BLaER1 treated with 17β-estradiol and CSF1 and Interleukin-3, amounts not matched to agents 10 nM and 100 nM (cell line): ENCODE measurements around the gene APOBEC3H.
A peak's percentile ranks its signal among the peaks of the same experiment; 100 is the strongest.

Experiments used
- H3K27ac ChIP-seq, 11 experiments: shearing (Covaris generic); formaldehyde crosslinking; 2 replicates each; pipeline ENCODE4 v1.8.1; 2022
- H3K27me3 ChIP-seq, 11 experiments: shearing (Covaris generic); formaldehyde crosslinking; 2 replicates each; pipeline ENCODE4 v1.8.1; 2022
- H3K36me3 ChIP-seq, 11 experiments: shearing (Covaris generic); formaldehyde crosslinking; 2 replicates each; pipeline ENCODE4 v1.8.1; 2022
- H3K4me1 ChIP-seq, 10 experiments: shearing (Covaris generic); formaldehyde crosslinking; 2 replicates each; pipeline ENCODE4 v1.8.1; 2022
- H3K4me2 ChIP-seq, 11 experiments: shearing (Covaris generic); formaldehyde crosslinking; 2 replicates each; pipeline ENCODE4 v1.8.1; 2022
- H3K4me3 ChIP-seq, 10 experiments: shearing (Covaris generic); formaldehyde crosslinking; 2 replicates each; pipeline ENCODE4 v1.8.1; 2022
- H3K9ac ChIP-seq, 11 experiments: shearing (Covaris generic); formaldehyde crosslinking; 2 replicates each; pipeline ENCODE4 v1.8.1; 2022
- H3K9me3 ChIP-seq, 11 experiments: shearing (Covaris generic); formaldehyde crosslinking; replicated peaks in 1 of 11; 2 replicates each; pipeline ENCODE4 v1.8.1; 2022
- H4K20me1 ChIP-seq, 11 experiments: shearing (Covaris generic); formaldehyde crosslinking; 2 replicates each; pipeline ENCODE4 v1.8.1; 2022
- Cebpa-rat ChIP-seq, 11 experiments: shearing (Covaris generic); IDR thresholded peaks; 2 replicates each; pipeline ENCODE4 v1.8.1; 2022

APOBEC3H gene

DNA sequence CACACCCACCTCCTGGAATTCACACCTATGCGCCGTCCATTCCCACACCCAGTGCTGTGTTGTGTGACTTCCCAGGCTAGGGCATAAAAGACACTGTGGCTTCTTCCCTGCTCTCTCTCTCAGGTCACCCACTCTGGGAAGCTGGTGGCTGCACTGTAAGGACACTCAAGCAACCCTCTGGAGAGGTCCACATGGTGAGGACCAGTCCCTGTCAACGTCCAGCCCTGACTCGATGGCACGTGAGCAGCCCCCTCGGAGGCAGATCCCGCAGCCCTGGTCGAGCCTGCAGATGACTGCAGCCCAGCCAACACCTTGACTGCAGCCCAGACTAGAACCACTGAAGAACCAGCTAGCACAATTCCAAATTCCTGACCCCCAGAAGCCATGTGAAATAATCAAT, 39.3 kb downstream of the APOBEC3H start:
- H3K4me2 ChIP-seq = no peak overlapping the region
- H4K20me1 ChIP-seq = peaks cover 0 to 8% (median 0%) of the 10 kb centered on the region in 11 experiments; a peak in 2 of 22 replicates
- no peak overlapping the region for H3K9ac ChIP-seq
- H3K27me3 ChIP-seq = no peaks in the 10 kb centered on the region
- H3K36me3 ChIP-seq = no peaks in the 10 kb centered on the region
- TF ChIP-seq Cebpa-rat (IDR thresholded peaks at IDR 0.05) = no peak
- H3K4me1 ChIP-seq = peaks cover 12 to 30% (median 22%) of the 10 kb centered on the region in 10 experiments
- H3K4me3 ChIP-seq = no peak overlapping the region
- no peaks in the 10 kb centered on the region for H3K9me3 ChIP-seq
- no peak overlapping the region for H3K27ac ChIP-seq

DNA sequence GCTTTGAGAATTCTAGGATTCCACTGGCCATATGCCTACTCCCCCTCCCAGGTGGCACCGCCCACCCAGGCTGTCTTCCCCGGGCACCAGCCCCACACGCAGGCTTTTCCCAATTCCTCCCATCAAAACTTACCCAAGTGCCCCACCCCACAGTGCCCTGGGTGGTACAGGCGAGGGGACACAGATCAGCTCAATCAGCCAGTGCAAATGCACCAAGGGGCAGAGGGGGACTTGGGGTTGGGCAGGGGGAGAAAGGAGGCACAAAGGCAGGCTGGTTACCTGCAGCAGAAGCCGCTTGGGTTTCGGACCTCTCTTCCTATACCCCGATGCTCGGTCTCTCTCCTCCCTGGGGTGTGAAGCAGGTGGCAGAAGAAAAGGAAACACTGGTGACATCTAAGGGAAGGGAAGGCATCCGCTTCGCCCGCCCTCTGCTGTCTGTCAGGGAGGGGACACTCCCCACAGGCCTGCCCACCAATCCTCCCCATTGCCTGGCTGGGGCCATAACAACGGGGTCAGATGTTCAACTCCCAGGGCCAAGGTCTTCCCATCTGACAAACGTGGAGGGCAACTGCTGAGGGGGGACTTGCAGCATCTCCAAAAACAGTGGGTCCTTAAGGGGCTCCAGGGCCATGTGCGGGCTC, 41.4 kb downstream of the APOBEC3H start:
- no peaks in the 10 kb centered on the region for H3K36me3 ChIP-seq
- H3K4me2 ChIP-seq = peak overlapping the region in 9 of 11 experiments; percentile 13 to 68 (median 49); a peak in 17 of 22 replicates
- TF ChIP-seq Cebpa-rat (IDR thresholded peaks at IDR 0.05) = no peak
- peaks cover 0 to 8% (median 0%) of the 10 kb centered on the region in 11 experiments; a peak in 2 of 22 replicates for H4K20me1 ChIP-seq
- no peak overlapping the region for H3K4me3 ChIP-seq
- peaks cover 0 to 25% (median 12%) of the 10 kb centered on the region in 10 experiments; a peak in 14 of 20 replicates for H3K4me1 ChIP-seq
- H3K9ac ChIP-seq = peak overlapping the region in 3 of 11 experiments; percentile 11 to 15 (median 14); a peak in 4 of 22 replicates
- H3K9me3 ChIP-seq = no peaks in the 10 kb centered on the region
- H3K27me3 ChIP-seq = no peaks in the 10 kb centered on the region
- H3K27ac ChIP-seq = no peak overlapping the region

DNA sequence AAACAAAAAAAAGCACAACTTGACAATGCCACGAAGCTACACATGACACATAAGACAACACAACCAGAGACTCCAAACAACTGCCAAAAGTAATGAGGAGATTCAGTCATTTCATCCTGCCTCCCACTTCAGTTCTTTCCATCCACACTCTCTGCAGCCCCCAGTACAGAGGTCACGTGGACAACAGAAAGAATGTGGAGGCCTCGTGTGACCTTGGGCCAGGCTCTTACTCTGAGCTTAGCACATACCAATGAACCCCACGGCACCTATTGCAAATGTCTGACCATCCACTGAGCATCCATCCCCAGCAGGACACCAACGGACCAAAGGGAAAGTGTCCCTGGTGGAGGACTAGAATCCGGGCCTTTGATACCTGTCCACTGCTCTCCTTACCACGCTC, 42.9 kb downstream of the APOBEC3H start:
- no peak overlapping the region for H3K4me3 ChIP-seq
- H3K4me2 ChIP-seq = no peak overlapping the region
- no peak for TF ChIP-seq Cebpa-rat (IDR thresholded peaks at IDR 0.05)
- peaks cover 0 to 9% (median 3%) of the 10 kb centered on the region in 11 experiments; a peak in 5 of 22 replicates for H3K27me3 ChIP-seq
- H3K27ac ChIP-seq = no peak overlapping the region
- H3K9me3 ChIP-seq = no peaks in the 10 kb centered on the region
- H3K4me1 ChIP-seq = peaks cover 12 to 39% (median 26%) of the 10 kb centered on the region in 10 experiments; a peak in 19 of 20 replicates
- peaks cover 0 to 8% (median 0%) of the 10 kb centered on the region in 11 experiments; a peak in 2 of 22 replicates for H4K20me1 ChIP-seq
- H3K36me3 ChIP-seq = no peaks in the 10 kb centered on the region
- no peak overlapping the region for H3K9ac ChIP-seq

DNA sequence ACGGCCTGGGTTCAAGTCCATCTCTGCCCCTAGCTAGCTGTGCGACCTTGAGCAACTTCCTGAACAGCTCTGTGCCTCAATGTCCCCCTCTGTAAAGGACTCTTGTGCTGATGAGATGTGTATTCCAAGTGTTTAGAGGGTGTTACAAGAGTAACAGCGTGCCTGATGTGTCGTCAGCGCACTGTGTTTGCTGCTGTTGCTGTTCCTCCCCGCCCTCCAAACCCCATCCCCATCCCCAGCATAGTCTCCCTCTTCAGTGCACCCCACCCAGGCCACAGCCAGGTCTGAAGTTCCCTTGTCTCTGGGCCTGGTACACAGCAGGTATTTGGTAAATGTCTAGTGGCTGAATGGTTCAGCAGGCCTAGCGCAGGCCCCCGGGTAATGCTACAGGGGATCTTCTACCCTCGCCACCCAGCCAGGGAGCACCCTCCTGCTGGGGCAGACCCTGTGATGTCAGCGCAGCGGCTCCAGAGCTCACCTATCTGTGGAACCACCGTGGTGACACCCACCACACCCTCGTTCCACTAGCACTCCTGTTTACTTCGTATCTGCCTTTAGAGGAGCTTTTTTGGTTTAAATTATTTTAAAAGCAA, 45.1 kb downstream of the APOBEC3H start:
- TF ChIP-seq Cebpa-rat (IDR thresholded peaks at IDR 0.05) = no peak
- H3K36me3 ChIP-seq = no peaks in the 10 kb centered on the region

DNA sequence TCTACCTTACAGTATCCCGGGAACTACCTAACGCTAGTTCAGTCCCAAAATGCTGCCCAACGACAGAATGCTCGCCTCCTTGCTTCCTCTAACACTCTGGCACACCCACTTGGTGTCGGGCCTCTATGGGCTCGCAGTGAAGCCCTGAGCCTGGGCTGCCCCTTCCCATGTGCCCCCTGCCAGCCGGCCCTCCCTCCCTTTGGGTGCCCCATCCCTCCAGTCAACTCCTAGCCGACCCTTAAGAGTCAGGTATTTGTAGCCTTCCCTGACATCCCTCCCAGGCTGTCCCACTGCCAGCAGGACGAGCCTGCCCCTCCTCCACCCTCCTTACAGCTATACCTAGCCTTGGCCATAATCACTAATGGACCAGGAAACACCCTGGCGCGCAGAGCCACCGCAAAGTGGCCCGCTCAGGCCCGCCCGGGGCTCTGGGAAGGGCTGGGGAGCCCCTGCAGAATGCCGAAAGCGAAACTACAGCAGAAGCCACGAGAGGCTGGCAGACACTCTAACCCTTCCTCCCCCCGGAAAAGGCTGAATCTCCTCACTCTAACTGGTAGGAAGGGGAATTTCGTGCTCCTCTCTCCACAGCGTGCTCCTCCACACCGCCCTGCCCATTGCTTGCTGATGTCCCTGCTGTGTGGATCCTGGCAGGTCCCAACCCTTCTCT, 47.2 kb downstream of the APOBEC3H start:
- H3K4me2 ChIP-seq = peak overlapping the region; percentile 88 to 100 (median 99)

More for the DNA sequence above, 45.1 kb downstream of the APOBEC3H start:
- Histone ChIP-seq H3K9ac (no peak overlapping the region), H3K9me3 (no peaks in the 10 kb centered on the region), H3K4me2 (no peak overlapping the region), H3K27ac (no peak overlapping the region), H3K27me3 (peaks cover 0 to 12% (median 4%) of the 10 kb centered on the region in 11 experiments; a peak in 5 of 22 replicates), H3K4me1 (peaks cover 22 to 48% (median 32%) of the 10 kb centered on the region in 10 experiments; a peak in 19 of 20 replicates), H3K4me3 (no peak overlapping the region), H4K20me1 (peaks cover 0 to 7% (median 0%) of the 10 kb centered on the region in 11 experiments; a peak in 3 of 22 replicates)

DNA sequence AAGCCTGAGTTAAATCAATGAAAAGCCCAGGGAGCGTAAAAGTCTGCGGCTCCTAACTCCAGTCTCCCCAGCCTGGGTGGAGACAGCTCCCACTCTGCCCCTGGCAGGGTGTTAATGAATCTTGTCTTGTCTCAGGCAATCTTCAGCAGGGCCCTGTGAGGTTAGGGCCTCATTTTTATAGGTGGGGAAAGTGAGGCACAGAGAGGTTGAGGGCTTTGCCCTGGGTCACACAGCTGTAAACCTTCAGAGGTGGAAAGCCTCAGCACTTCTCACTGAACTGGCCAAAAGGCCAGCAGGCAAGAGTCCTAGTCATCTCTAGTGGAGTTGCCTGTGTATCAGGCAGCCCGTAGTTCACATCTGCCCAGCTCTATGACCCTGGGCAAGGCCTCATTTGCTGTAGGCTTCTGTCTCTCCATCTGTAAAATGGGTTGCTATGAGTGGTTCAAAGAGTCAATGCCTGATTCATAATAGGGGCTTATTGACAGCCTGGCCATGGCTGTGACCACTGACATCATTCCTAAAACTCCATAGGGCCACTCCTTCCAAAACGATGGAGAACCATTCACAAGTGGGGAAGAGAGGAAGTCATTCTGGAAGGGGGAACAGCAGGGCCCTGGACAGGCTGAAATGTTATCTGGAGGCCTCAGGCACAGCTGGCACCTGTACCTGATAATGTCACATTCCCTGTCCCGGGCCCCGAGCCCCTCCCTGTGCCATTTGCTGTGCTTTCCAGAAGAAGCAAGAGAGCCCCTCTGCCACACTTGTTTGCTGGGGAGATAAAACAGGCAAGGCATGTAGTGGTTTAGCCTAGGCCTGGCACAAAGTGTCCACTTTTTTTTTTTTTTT, 49.4 kb downstream of the APOBEC3H start:
- Histone ChIP-seq H3K4me3 (peak overlapping the region; percentile 75 to 97 (median 94); a peak in 16 of 20 replicates), H3K36me3 (no peaks in the 10 kb centered on the region; a peak in 2 of 22 replicates), H3K27ac (peak overlapping the region in 9 of 11 experiments; percentile 36 to 73 (median 56); a peak in 13 of 22 replicates), H3K27me3 (peaks cover 0 to 12% (median 4%) of the 10 kb centered on the region in 11 experiments; a peak in 5 of 22 replicates), H3K9me3 (no peaks in the 10 kb centered on the region), H4K20me1 (peaks cover 0 to 24% (median 0%) of the 10 kb centered on the region in 11 experiments; a peak in 8 of 22 replicates), H3K9ac (peak overlapping the region; percentile 65 to 86 (median 80)), H3K4me1 (peaks cover 18 to 41% (median 26%) of the 10 kb centered on the region in 10 experiments; a peak in 19 of 20 replicates), H3K4me2 (peak overlapping the region; percentile 77 to 100 (median 99))
- TF ChIP-seq Cebpa-rat (IDR thresholded peaks at IDR 0.05) = no peak

More for the DNA sequence above, 47.2 kb downstream of the APOBEC3H start:
- Histone ChIP-seq H3K4me1 (peaks cover 13 to 34% (median 24%) of the 10 kb centered on the region in 10 experiments; a peak in 19 of 20 replicates), H4K20me1 (peaks cover 0 to 7% (median 0%) of the 10 kb centered on the region in 11 experiments; a peak in 5 of 22 replicates), H3K36me3 (no peaks in the 10 kb centered on the region; a peak in 2 of 22 replicates), H3K4me3 (peak overlapping the region; percentile 75 to 97 (median 94)), H3K27ac (peak overlapping the region in 7 of 11 experiments; percentile 37 to 74 (median 70); a peak in 13 of 22 replicates), H3K9ac (peak overlapping the region; percentile 67 to 86 (median 82)), H3K9me3 (no peaks in the 10 kb centered on the region), H3K27me3 (peaks cover 0 to 12% (median 4%) of the 10 kb centered on the region in 11 experiments; a peak in 5 of 22 replicates)
- no peak for TF ChIP-seq Cebpa-rat (IDR thresholded peaks at IDR 0.05)

DNA sequence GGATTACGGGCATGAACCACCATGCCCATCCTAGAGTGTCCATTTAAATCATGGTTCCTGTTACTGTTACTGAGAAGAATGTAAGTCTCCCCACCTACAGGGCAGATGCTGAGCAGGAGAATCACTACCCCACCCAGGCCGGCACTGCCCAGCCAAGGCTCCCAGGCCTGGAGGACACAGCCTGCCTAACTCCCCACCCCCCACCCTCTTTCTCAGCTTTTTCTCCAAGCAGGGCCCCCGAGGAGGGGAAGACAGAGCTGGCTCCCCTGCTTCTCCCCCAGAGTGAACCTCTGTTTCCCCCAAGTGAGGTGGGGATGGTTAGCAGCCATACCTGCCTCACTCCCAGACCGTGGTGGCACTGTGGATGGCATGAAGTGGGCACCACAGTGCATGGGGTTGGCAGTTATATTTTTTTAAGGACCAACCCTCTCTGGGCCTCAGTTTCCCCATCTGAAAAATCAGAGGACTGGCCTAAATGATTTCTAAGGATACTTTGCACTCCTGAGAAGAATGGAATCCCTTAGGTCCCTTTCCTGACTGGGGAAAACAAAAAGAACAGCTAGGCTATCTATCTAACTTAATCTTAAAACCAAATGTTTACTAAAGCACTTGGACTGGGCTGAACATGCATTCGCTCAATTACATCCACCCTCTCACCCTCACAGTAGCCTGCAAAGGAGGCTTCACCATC, 50.4 kb downstream of the APOBEC3H start:
- Histone ChIP-seq H3K9me3 (no peaks in the 10 kb centered on the region), H3K4me2 (no peak overlapping the region), H3K4me1 (peaks cover 18 to 47% (median 28%) of the 10 kb centered on the region in 10 experiments; a peak in 19 of 20 replicates), H3K9ac (peak overlapping the region in 2 of 11 experiments; percentile 13 to 53; a peak in 1 of 22 replicates), H3K4me3 (no peak overlapping the region), H4K20me1 (peaks cover 0 to 24% (median 0%) of the 10 kb centered on the region in 11 experiments; a peak in 8 of 22 replicates), H3K27ac (no peak overlapping the region), H3K27me3 (peaks cover 0 to 12% (median 4%) of the 10 kb centered on the region in 11 experiments; a peak in 6 of 22 replicates), H3K36me3 (no peaks in the 10 kb centered on the region; a peak in 2 of 22 replicates)
- no peak for TF ChIP-seq Cebpa-rat (IDR thresholded peaks at IDR 0.05)
